Erythroblast (primary cell): Measurements from ENCODE around the gene WIPF3.

Experiments used
- DNase-seq, 2 experiments: peaks; one replicate each; lab custom pipeline; 2025; lab: John Stamatoyannopoulos, UW
- GATA1 ChIP-seq: IDR thresholded peaks from 2 replicates; pipeline ENCODE4 v1.6.1; 2011; ENCODE audit warnings: low read depth, mild to moderate bottlenecking, control low read depth, low read length, moderate library complexity
- POLR2A ChIP-seq: IDR thresholded peaks from 2 replicates; pipeline ENCODE4 v1.6.1; 2011; ENCODE audit warnings: mild to moderate bottlenecking, low read length

Gene WIPF3

DNA sequence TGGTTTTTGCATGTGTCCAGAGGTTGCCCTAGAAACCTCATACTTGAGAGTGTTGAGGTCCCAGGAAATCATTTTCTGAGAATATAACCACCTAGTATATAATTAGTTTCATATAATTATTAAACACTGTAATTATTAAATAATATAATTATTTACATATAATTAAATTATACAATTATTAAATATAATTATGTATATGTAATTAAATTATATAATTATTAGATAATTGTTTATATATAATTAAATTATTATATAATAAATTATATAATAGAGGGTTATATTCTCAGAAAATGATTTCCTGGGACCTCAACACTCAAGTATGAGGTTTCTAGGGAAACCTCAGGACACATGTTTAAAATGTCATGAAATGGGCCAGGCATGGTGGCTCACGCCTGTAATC, 155.7 kb downstream of the WIPF3 start:
- DNase-seq, result no peak
- TF ChIP-seq POLR2A, result no peak
- no peak for TF ChIP-seq GATA1

DNA sequence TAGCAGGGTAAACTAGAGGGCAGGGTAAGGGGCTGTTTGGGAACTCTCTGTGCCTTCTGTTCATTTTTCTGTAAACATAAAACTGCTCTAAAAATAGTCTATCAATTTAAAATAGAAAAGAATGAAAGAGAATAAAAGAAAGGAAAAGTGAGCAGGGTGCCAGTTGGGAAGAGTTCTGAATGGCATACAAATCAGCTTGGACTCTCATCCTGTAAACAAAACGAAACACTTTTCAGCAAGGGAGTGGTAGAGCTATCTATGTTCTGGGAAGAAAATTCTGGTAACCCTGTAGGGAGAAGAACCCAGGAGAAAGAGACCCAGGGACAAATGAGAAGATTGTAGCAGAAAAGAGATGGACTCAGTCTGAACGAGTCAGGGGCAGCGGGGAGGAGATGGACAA, 158.7 kb downstream of the WIPF3 start:
- no peak for TF ChIP-seq POLR2A
- TF ChIP-seq GATA1, result no peak

More for the DNA sequence above, 158.7 kb downstream of the WIPF3 start:
- DNase-seq, result no peak
